GM12873 (cell line): ENCODE data around the gene PPP2R1A.

Experiments used
- TF ChIP-seq, protein P1 (sequence below): IDR thresholded peaks from 2 replicates; pipeline ENCODE4 v1.5.1; 2012; ENCODE audit warnings: low read depth, mild to moderate bottlenecking, moderate library complexity, low read length, control low read depth; ENCODE audit not compliant: insufficient read depth; ENCODE audit errors: missing control alignments

Gene PPP2R1A

DNA sequence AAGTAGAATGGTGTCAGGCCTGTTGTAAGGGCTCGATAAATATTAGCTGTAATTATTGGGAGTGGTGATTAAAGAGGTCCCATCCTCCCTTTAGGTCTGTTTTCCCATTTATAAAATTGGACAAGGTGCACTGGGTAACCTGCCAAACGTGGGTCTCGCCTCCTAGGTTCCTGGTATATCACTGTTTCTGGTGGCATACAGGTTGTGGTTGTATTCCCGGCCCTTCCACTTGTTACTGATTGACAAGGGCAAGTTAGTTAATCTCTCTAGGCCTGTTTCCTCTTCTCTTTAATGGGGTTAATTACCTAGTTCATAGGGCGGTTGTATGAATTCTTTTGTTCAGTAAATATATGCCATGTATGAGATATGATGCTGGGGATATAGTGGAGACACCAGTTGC, 1.5 kb downstream of the PPP2R1A start:
- TF ChIP-seq, protein P1, sequence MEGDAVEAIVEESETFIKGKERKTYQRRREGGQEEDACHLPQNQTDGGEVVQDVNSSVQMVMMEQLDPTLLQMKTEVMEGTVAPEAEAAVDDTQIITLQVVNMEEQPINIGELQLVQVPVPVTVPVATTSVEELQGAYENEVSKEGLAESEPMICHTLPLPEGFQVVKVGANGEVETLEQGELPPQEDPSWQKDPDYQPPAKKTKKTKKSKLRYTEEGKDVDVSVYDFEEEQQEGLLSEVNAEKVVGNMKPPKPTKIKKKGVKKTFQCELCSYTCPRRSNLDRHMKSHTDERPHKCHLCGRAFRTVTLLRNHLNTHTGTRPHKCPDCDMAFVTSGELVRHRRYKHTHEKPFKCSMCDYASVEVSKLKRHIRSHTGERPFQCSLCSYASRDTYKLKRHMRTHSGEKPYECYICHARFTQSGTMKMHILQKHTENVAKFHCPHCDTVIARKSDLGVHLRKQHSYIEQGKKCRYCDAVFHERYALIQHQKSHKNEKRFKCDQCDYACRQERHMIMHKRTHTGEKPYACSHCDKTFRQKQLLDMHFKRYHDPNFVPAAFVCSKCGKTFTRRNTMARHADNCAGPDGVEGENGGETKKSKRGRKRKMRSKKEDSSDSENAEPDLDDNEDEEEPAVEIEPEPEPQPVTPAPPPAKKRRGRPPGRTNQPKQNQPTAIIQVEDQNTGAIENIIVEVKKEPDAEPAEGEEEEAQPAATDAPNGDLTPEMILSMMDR = no peak

DNA sequence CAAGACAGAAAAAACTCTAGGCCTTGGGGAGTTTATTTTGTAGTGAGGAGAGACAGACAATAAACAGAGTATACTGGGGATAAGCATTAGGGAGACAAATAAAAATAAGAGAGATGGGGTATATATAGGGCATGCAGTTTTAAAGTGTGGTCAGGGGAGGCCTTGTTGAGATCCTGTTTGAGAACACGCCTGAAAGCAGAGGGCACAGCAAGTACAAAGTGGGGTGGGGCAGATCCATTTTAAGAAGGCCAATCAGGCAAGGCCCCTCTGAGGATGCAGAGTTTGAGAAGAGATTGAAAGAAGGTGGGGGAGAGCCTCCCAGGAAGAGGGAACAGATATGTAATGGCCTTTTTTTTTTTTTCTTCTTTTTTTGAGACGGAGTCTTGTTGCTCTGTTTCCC, 2.1 kb downstream of the PPP2R1A start:
- TF ChIP-seq, protein P1 = no peak

DNA sequence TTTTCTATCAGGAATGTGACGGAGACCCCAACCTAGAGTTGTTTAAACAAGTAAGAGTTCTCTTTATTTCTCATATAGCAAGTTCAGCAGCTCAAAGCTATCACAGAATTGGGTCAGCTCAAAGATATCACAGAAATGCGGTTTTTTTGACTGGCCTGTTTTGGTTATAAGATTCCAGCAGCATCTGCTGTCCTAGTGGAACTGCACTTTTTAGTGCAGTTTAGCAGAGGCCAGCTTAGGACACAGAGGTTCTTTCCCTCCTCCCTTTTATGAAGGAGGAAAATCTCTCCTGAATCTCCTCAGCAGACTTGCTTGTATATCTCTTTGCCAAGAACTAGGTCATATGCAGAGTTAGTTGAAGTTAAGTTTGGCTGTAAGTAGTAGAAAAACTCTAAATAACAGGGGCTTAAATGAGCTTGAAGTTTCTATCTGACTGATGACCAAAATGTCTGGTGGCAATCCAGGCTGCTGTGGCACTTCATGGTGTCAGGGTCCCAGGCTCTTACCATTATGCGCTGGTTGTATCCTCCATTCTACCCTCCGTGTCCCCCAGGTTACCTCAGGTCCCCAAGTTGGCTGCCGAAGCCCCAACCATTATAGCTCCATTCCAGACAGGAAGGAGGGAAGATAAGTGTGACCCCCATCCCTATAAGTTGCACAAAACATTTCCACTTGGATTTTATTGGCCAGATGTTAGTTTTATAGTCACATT, 6.6 kb downstream of the PPP2R1A start:
- TF ChIP-seq, protein P1 = no peak

DNA sequence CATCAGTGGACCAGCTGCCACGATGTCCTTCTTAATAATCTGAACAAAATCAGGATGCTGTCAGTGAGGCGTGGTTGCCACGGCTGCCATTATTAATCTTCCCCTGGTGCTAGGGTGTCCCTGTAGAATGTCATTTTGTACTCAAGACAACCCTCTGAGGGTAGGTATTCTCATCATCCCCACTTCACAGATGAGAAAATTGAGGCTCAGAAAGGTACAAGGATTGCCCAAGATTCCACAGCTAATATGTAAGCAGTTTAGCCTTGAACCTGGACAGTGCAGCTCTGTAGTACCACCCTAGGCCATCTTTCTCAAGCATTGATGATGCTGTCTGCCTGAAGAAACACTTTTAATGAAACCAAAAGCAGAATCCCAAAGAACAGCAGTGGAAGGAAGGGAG, 8.1 kb downstream of the PPP2R1A start:
- TF ChIP-seq, protein P1 = no peak

DNA sequence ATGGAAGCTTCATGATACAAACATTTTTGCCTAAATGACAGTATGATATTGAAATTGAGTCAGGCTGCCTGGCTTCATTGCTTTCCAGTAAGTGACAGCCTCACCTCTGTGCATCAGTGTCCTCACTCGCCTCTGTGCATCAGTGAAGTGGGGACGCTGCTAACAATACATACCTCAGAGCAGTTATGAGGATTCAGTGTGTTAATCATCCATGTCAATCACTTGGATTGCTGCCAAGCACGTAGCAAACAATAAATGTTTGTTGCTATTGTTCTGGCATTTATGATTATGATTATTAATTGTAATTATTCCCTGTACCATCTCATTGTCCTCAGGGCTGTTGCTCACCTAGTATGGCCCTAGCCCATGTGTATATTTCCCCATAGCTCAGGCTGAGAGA, 8.8 kb downstream of the PPP2R1A start:
- TF ChIP-seq, protein P1 = no peak

DNA sequence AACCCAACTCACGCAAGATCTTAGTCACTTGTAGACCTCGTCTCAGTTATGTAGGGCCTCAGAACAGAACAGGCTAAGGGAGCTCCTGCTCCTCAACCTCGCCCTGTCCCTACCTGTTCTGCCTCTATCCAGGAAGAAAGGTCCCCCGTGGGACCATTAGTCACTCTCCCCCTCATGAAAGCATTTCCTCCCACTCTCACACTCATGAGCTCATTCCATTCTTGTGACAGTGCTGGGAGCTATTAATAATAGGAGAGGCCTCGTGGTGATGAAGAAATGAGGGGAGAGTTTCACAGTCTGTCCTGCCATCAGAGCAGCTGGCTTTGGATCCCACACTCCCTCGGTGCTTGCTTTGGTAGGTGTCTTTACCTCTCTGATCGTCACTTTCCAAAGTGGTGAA, 10.2 kb downstream of the PPP2R1A start:
- TF ChIP-seq, protein P1 = no peak

DNA sequence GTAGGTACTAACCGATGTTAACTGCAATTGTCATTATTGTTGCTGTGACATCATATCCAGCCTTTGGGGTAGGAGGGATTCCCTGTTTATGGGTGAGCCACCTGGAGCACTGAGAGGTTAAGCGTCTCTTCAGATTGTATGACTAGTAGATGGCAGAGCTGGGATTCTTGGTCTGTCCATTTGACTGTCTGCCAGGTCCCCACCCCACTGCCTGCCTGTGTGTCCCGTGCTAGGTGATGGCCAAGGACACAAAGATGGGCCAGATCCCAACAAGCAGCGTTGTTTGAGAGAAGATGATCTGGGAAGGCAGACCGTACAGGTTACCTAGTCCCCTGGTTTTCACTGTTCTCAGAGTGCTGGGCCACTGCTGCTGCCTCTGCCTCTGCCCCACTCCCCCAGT, 16.6 kb downstream of the PPP2R1A start:
- TF ChIP-seq, protein P1 = no peak
